Measurements from ENCODE around the gene TMEM123.

The TMEM123 gene

GRCh38 chr11:102347462-102348370, 104.8 kb downstream of the TMEM123 start:
- no peak for DNase-seq

- DNase-seq = peak; percentile 96 to 98
Observed at GRCh38 chr11:102346748-102347461, 105.7 kb downstream of the TMEM123 start, which contains the start of gene BIRC2. Gene BIRC2, plus strand, starts transcription at chr11:102347214. Its CDS starts 2,641 bp downstream, at chr11:102349855.

- DNase-seq = no peak
Observed at GRCh38 chr11:102346456-102346747, 106.2 kb downstream of the TMEM123 start.

Measured in stimulated activated CD4-positive, alpha-beta T cell treated with anti-CD3 and anti-CD28 coated beads, Interleukin-2, amount 100 ng/mL, for 24 hours (primary cell).